ENCODE data around the gene NT5DC1. TPM values are rescaled to one million over a fixed set of nuclear protein-coding genes. Genes with fewer than 3 reads are reported as not detected.

Gene NT5DC1
- total RNA-seq, 1 experiment from 2014 or later: 37.9 TPM

GRCh38 chr6:116173928-116174327 lies 73.3 kb downstream of the NT5DC1 start:
- no peak for TF ChIP-seq CTCF (conservative IDR thresholded peaks at IDR 0.05; ENCODE audit: low read depth, low read length)
- TF ChIP-seq EZH2 (IDR thresholded peaks at IDR 0.05; ENCODE audit: borderline replicate concordance, low read depth, low read length, poor library complexity, severe bottlenecking): no peak
- H3K36me3 ChIP-seq (ENCODE audit: insufficient read depth, low read length, poor library complexity, severe bottlenecking): no peaks in the 10 kb centered on the region
- H3K4me3 ChIP-seq (ENCODE audit: low read depth, low read length, poor library complexity, severe bottlenecking): no peak overlapping the region
- H3K27ac ChIP-seq (ENCODE audit: low read depth, low read length, poor library complexity, severe bottlenecking): no peak overlapping the region
- POLR2A ChIA-PET (ENCODE audit: low non-redundant PET): no interaction called here
- intact Hi-C loops (cut with micrococcal nuclease; ENCODE audit: unreplicated experiment): no loop called here
- no peaks in the 10 kb centered on the region for H3K4me1 ChIP-seq (ENCODE audit: insufficient read depth, low read length, poor library complexity, severe bottlenecking)
- no peaks in the 10 kb centered on the region for H3K27me3 ChIP-seq (replicated peaks; ENCODE audit: insufficient read depth, low read depth, low read length, poor library complexity)
- CTCF ChIA-PET: no interaction called here
- no peak for DNase-seq (ENCODE audit: low spot score)
- no TSS peak for BruUV-seq (replicated peaks)
- H3K9me3 ChIP-seq (ENCODE audit: low read depth, low read length, poor library complexity, severe bottlenecking): peaks cover 8% of the 10 kb centered on the region

DNA sequence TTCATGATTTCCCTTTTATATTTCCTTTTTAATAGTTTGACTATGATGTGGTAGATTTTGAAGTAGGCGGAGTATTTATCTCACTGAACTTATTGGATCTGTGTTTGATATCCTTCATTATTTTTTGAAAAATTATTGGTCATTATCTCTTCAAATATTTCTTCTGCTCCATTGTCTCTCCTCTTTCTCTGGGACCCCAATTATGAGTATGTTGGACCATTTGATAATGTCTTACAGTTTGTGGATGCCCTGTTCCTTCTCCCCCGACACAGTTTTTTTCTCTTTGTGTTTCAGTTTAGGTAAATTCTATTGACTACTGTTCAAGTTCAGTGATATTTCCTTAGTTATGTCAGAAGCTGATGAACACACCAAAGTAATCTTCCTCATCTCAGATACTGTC lies 74.7 kb downstream of the NT5DC1 start:
- no peak for DNase-seq (ENCODE audit: low spot score)
- no peaks in the 10 kb centered on the region for H3K36me3 ChIP-seq (ENCODE audit: insufficient read depth, low read length, poor library complexity, severe bottlenecking)
- H3K27me3 ChIP-seq (replicated peaks; ENCODE audit: insufficient read depth, low read depth, low read length, poor library complexity): no peaks in the 10 kb centered on the region
- no peak overlapping the region for H3K4me3 ChIP-seq (ENCODE audit: low read depth, low read length, poor library complexity, severe bottlenecking)
- POLR2A ChIA-PET (ENCODE audit: low non-redundant PET): no interaction called here
- H3K4me1 ChIP-seq (ENCODE audit: insufficient read depth, low read length, poor library complexity, severe bottlenecking): no peaks in the 10 kb centered on the region
- intact Hi-C loops (cut with micrococcal nuclease; ENCODE audit: unreplicated experiment): no loop called here
- BruUV-seq (replicated peaks): no TSS peak
- CTCF ChIA-PET: no interaction called here
- no peak overlapping the region for H3K27ac ChIP-seq (ENCODE audit: low read depth, low read length, poor library complexity, severe bottlenecking)
- H3K9me3 ChIP-seq (ENCODE audit: low read depth, low read length, poor library complexity, severe bottlenecking): peaks cover 8% of the 10 kb centered on the region
- no peak for TF ChIP-seq EZH2 (IDR thresholded peaks at IDR 0.05; ENCODE audit: borderline replicate concordance, low read depth, low read length, poor library complexity, severe bottlenecking)
- no peak for TF ChIP-seq CTCF (conservative IDR thresholded peaks at IDR 0.05; ENCODE audit: low read depth, low read length)

- ChIA-PET CTCF (no interaction called here), POLR2A (ENCODE audit: low non-redundant PET) (no interaction called here)
Measured at GRCh38 chr6:116176596-116176995, 75.9 kb downstream of the NT5DC1 start.

More at GRCh38 chr6:116176596-116176995, 75.9 kb downstream of the NT5DC1 start:
- intact Hi-C loops (cut with micrococcal nuclease; ENCODE audit: unreplicated experiment): no loop called here
- no peaks in the 10 kb centered on the region for H3K4me1 ChIP-seq (ENCODE audit: insufficient read depth, low read length, poor library complexity, severe bottlenecking)
- BruUV-seq (replicated peaks): no TSS peak
- no peaks in the 10 kb centered on the region for H3K36me3 ChIP-seq (ENCODE audit: insufficient read depth, low read length, poor library complexity, severe bottlenecking)
- H3K27me3 ChIP-seq (replicated peaks; ENCODE audit: insufficient read depth, low read depth, low read length, poor library complexity): no peaks in the 10 kb centered on the region
- TF ChIP-seq EZH2 (IDR thresholded peaks at IDR 0.05; ENCODE audit: borderline replicate concordance, low read depth, low read length, poor library complexity, severe bottlenecking) (no peak), CTCF (conservative IDR thresholded peaks at IDR 0.05; ENCODE audit: low read depth, low read length) (no peak)
- no peak for DNase-seq (ENCODE audit: low spot score)
- H3K9me3 ChIP-seq (ENCODE audit: low read depth, low read length, poor library complexity, severe bottlenecking): peaks cover 8% of the 10 kb centered on the region
- no peak overlapping the region for H3K4me3 ChIP-seq (ENCODE audit: low read depth, low read length, poor library complexity, severe bottlenecking)
- H3K27ac ChIP-seq (ENCODE audit: low read depth, low read length, poor library complexity, severe bottlenecking): no peak overlapping the region
